GM21825 (cell line): ENCODE results near the gene ARHGAP24.

ENCODE experiments used
- ATAC-seq: cut with Tn5 transposase; IDR thresholded peaks from one replicate; pipeline ENCODE4 v1.9.1; 2021; ENCODE audit warnings: mild to moderate bottlenecking, moderate library complexity; ENCODE audit not compliant: unreplicated experiment

The ARHGAP24 gene

GRCh38 chr4:85684676-85685075 lies 209.7 kb downstream of the ARHGAP24 start:
- ATAC-seq: no peak

GRCh38 chr4:85686398-85686797 lies 211.4 kb downstream of the ARHGAP24 start:
- no peak for ATAC-seq

GRCh38 chr4:85688055-85688740 lies 213.2 kb downstream of the ARHGAP24 start:
- ATAC-seq: no peak

- ATAC-seq: no peak
These were observed 221.7 kb downstream of the ARHGAP24 start for GRCh38 chr4:85696661-85697060.

GRCh38 chr4:85697854-85698253 lies 222.9 kb downstream of the ARHGAP24 start:
- no peak for ATAC-seq

GRCh38 chr4:85700362-85700761 lies 225.4 kb downstream of the ARHGAP24 start:
- no peak for ATAC-seq

GRCh38 chr4:85701861-85702321 lies 226.9 kb downstream of the ARHGAP24 start:
- peak; percentile 99 for ATAC-seq

- no peak for ATAC-seq
These were observed 228.1 kb downstream of the ARHGAP24 start for GRCh38 chr4:85703096-85703495.

- ATAC-seq: peak; percentile 83
These were observed 232.7 kb downstream of the ARHGAP24 start for GRCh38 chr4:85707611-85708010.

- no peak for ATAC-seq
These were observed 233.5 kb downstream of the ARHGAP24 start for GRCh38 chr4:85708468-85708867.

GRCh38 chr4:85713005-85713404 lies 238.1 kb downstream of the ARHGAP24 start:
- ATAC-seq: no peak

GRCh38 chr4:85715991-85716737 lies 241.2 kb downstream of the ARHGAP24 start:
- ATAC-seq: no peak

- no peak for ATAC-seq
These were observed 242.4 kb downstream of the ARHGAP24 start for GRCh38 chr4:85717351-85717750.

GRCh38 chr4:85717847-85718246 lies 242.9 kb downstream of the ARHGAP24 start:
- no peak for ATAC-seq

GRCh38 chr4:85720735-85721134 lies 245.8 kb downstream of the ARHGAP24 start:
- no peak for ATAC-seq

GRCh38 chr4:85722401-85722800 lies 247.5 kb downstream of the ARHGAP24 start:
- ATAC-seq: no peak

- ATAC-seq: no peak
These were observed 247.9 kb downstream of the ARHGAP24 start for GRCh38 chr4:85722807-85723206.

GRCh38 chr4:85724791-85725563 lies 250.0 kb downstream of the ARHGAP24 start:
- peak; percentile 62 for ATAC-seq

GRCh38 chr4:85725721-85726170 lies 250.8 kb downstream of the ARHGAP24 start:
- peak; percentile 86 for ATAC-seq

GRCh38 chr4:85726555-85726954 lies 251.6 kb downstream of the ARHGAP24 start:
- ATAC-seq: no peak

- no peak for ATAC-seq
These were observed 253.5 kb downstream of the ARHGAP24 start for GRCh38 chr4:85728464-85728863.
